Panc1 (cell line): Measurements from ENCODE around the gene KRTAP5-2. TPM values are rescaled to one million over a fixed set of nuclear protein-coding genes. Genes with fewer than 3 reads are reported as not detected.

Experiments used
- ATAC-seq: fragments of 200-7000 bp; cut with Tn5 transposase; 2 replicates; pipeline ENCODE4 v1.9.1; 2020; ENCODE audit warnings: mild to moderate bottlenecking, moderate library complexity
- BruUV-seq: library from RNA; stranded (reverse); fragments of 400-500 nt; replicated peaks from 2 replicates; lab custom pipeline; 2021; lab: Mats Ljungman, UMichigan
- CTCF ChIA-PET: fragments of 300-600 bp; sonication (Branson Sonifier 250); formaldehyde crosslinking; loops from one replicate; lab custom pipeline; 2022; ENCODE audit warnings: antibody characterized with exemption; lab: Charles Lee
- POLR2A ChIA-PET: fragments of 300-600 bp; sonication (Branson Sonifier 250); formaldehyde crosslinking; loops from one replicate; lab custom pipeline; 2022; ENCODE audit warnings: antibody characterized with exemption; lab: Charles Lee
- DNase-seq: peaks from one replicate; pipeline ENCODE4 v3.0.0-alpha.2; 2010; ENCODE audit warnings: low read depth, low spot score
- H3K27ac ChIP-seq: 2 replicates; pipeline ENCODE4 v1.5.1; 2011; ENCODE audit warnings: mild to moderate bottlenecking, low read length, inconsistent platforms
- H3K27me3 ChIP-seq: fragments of 200-500 bp; sonication (Bioruptor generic); 2 replicates; pipeline ENCODE4 v1.6.0; 2014; ENCODE audit warnings: low read length, inconsistent platforms; ENCODE audit not compliant: control insufficient read depth, insufficient read depth
- H3K36me3 ChIP-seq: fragments of 200-500 bp; sonication (Bioruptor generic); 2 replicates; pipeline ENCODE4 v1.5.1; 2014; ENCODE audit warnings: inconsistent platforms, mild to moderate bottlenecking, low read length, moderate library complexity; ENCODE audit not compliant: control insufficient read depth, insufficient read depth
- H3K4me1 ChIP-seq: 2 replicates; pipeline ENCODE4 v1.5.1; 2011; ENCODE audit warnings: inconsistent platforms, mild to moderate bottlenecking, low read length, moderate library complexity; ENCODE audit not compliant: control insufficient read depth, insufficient read depth
- H3K4me3 ChIP-seq, 2 experiments: 2 replicates each; pipeline ENCODE4 v1.5.1; 2011 to 2012; ENCODE audit warnings: low read depth in 2 of 2, low read length in 2 of 2, mild to moderate bottlenecking in 2 of 2, inconsistent platforms in 1 of 2, moderate library complexity in 1 of 2
- H3K9me3 ChIP-seq: fragments of 200-500 bp; sonication (Bioruptor generic); 2 replicates; pipeline ENCODE4 v1.5.1; 2014; ENCODE audit warnings: low read depth, mild to moderate bottlenecking, inconsistent platforms, low read length, moderate library complexity; ENCODE audit not compliant: control insufficient read depth, insufficient read depth
- POLR2AphosphoS5 ChIP-seq: IDR thresholded peaks from 2 replicates; pipeline ENCODE4 v1.6.1; 2012; ENCODE audit warnings: mild to moderate bottlenecking, low read depth, low read length, moderate library complexity
- SIN3A ChIP-seq: IDR thresholded peaks from 2 replicates; pipeline ENCODE4 v1.6.1; 2012; ENCODE audit warnings: low read depth, mild to moderate bottlenecking, low read length, moderate library complexity, borderline replicate concordance; ENCODE audit not compliant: insufficient read depth
- TCF7L2 ChIP-seq: IDR thresholded peaks from 2 replicates; pipeline ENCODE4 v1.6.1; 2011; ENCODE audit warnings: mild to moderate bottlenecking, low read depth, low read length, inconsistent platforms
- in situ Hi-C: cut with HindIII; loops from 2 replicates; pipeline ENCODE4 v1.10.0; 2016; ENCODE audit warnings: low sequenced_read_pairs, low pct_unique_long_range_greater_than_20kb
- intact Hi-C: fragments of 100-400 bp; cut with micrococcal nuclease; formaldehyde crosslinking; loops from one replicate; pipeline ENCODE4 v1.10.0; 2022; ENCODE audit not compliant: unreplicated experiment
- total RNA-seq: library from RNA; stranded (reverse); gene quantifications from one replicate; pipeline ENCODE4 v1.2.1, GENCODE V29; 2021; ENCODE audit not compliant: unreplicated experiment
- TF ChIP-seq, protein P1 (sequence below): fragments of 450-650 bp; IDR thresholded peaks from 2 replicates; pipeline ENCODE4 v1.5.1; 2017; ENCODE audit warnings: mild to moderate bottlenecking
- TF ChIP-seq, protein P2 (sequence below), 2 experiments: IDR thresholded peaks; 2 replicates each; pipeline ENCODE4 v1.6.1; 2011 to 2012; ENCODE audit warnings: low read depth in 2 of 2, control low read depth in 1 of 2, low read length in 1 of 2, mild to moderate bottlenecking in 1 of 2, moderate library complexity in 1 of 2; ENCODE audit not compliant: insufficient read depth in 1 of 2

Gene KRTAP5-2
- total RNA-seq, 1 experiment from 2014 or later: not detected

DNA sequence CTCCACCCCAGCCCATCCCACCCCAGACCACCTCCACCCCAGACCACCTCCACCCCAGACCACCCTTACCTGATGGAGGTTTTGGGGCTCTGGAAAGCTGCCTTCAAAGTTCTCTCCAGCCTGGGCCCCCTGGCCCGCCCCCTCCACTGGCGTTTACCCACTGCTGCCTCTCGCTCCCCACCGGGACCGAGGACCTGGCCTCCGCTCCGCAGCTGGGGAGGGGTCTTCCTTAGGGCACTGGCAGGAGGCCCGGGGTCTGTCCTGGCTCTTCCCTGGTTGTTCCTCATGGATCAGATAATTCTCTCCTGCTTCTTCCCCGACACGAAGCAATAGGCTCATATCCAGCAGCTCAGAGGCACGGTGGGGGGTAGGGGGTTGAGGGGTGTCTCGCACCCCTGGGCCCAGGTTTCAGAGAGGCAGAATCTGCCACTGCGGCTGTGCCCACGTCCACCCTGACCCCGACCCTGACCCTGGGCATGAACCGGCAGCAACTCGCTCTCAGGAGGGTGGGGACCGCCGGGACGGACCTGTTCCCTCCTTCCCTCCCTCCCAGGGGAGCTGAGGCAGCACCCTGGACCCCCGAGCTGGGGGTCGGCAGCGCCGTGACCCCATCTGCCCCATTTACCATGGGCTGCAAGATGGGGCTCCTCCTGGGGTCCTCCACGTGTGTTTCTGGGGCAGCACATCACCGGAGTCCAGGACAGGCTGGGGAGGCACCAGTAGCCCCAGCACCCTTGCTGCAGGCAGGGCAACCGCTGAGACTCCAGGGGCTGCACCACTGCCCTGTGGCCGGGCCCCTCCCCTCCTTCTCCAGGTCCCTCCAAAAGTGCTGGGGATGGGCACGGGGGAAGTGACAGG lies 44.4 kb upstream of the KRTAP5-2 start:
- no peak overlapping the region for H3K27ac ChIP-seq
- BruUV-seq: no TSS peak
- ChIA-PET CTCF (no interaction called here), POLR2A (no interaction called here)
- no peak for DNase-seq
- no peaks in the 10 kb centered on the region for H3K36me3 ChIP-seq
- no peaks in the 10 kb centered on the region; the same call in 1 of the 2 replicates for H3K27me3 ChIP-seq
- no peak for ATAC-seq
- H3K4me1 ChIP-seq: no peaks in the 10 kb centered on the region
- no peak for TF ChIP-seq POLR2AphosphoS5
- TF ChIP-seq, protein P1, sequence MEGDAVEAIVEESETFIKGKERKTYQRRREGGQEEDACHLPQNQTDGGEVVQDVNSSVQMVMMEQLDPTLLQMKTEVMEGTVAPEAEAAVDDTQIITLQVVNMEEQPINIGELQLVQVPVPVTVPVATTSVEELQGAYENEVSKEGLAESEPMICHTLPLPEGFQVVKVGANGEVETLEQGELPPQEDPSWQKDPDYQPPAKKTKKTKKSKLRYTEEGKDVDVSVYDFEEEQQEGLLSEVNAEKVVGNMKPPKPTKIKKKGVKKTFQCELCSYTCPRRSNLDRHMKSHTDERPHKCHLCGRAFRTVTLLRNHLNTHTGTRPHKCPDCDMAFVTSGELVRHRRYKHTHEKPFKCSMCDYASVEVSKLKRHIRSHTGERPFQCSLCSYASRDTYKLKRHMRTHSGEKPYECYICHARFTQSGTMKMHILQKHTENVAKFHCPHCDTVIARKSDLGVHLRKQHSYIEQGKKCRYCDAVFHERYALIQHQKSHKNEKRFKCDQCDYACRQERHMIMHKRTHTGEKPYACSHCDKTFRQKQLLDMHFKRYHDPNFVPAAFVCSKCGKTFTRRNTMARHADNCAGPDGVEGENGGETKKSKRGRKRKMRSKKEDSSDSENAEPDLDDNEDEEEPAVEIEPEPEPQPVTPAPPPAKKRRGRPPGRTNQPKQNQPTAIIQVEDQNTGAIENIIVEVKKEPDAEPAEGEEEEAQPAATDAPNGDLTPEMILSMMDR: no peak
- no peak for TF ChIP-seq SIN3A
- TF ChIP-seq, protein P2, sequence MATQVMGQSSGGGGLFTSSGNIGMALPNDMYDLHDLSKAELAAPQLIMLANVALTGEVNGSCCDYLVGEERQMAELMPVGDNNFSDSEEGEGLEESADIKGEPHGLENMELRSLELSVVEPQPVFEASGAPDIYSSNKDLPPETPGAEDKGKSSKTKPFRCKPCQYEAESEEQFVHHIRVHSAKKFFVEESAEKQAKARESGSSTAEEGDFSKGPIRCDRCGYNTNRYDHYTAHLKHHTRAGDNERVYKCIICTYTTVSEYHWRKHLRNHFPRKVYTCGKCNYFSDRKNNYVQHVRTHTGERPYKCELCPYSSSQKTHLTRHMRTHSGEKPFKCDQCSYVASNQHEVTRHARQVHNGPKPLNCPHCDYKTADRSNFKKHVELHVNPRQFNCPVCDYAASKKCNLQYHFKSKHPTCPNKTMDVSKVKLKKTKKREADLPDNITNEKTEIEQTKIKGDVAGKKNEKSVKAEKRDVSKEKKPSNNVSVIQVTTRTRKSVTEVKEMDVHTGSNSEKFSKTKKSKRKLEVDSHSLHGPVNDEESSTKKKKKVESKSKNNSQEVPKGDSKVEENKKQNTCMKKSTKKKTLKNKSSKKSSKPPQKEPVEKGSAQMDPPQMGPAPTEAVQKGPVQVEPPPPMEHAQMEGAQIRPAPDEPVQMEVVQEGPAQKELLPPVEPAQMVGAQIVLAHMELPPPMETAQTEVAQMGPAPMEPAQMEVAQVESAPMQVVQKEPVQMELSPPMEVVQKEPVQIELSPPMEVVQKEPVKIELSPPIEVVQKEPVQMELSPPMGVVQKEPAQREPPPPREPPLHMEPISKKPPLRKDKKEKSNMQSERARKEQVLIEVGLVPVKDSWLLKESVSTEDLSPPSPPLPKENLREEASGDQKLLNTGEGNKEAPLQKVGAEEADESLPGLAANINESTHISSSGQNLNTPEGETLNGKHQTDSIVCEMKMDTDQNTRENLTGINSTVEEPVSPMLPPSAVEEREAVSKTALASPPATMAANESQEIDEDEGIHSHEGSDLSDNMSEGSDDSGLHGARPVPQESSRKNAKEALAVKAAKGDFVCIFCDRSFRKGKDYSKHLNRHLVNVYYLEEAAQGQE (IDR thresholded peaks at IDR 0.05; ENCODE audit: insufficient read depth in 1 of 2, low read depth in 2 of 2, low read length in 1 of 2): no peak
- no peak for TF ChIP-seq TCF7L2
- no peaks in the 10 kb centered on the region for H3K9me3 ChIP-seq
- in situ Hi-C loops (no loop called here), intact Hi-C loops (no loop called here)
- H3K4me3 ChIP-seq: no peak overlapping the region

DNA sequence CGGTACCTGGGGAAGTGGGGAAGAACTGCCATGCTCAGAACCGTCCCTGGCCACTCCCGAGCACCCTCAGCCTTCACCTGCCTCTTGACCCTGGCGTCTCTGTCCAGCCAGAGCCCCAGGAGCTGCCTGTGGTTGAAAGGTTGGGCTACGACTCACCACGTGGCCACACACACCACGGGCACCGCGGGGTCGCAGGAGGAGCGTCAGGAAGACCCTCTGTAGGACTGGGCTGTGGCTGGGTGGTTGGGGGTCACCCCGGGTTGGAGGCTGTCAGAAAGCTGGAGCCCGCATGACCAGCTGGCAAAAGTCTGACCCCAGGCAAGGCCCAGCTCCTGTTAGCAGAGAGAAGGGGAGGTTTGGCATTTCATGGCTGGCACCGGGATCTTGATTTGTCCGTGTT lies 43.0 kb upstream of the KRTAP5-2 start:
- Histone ChIP-seq H3K27me3 (peaks cover under 1% of the 10 kb centered on the region), H3K36me3 (no peaks in the 10 kb centered on the region), H3K4me3 (no peak overlapping the region), H3K9me3 (no peaks in the 10 kb centered on the region), H3K4me1 (no peaks in the 10 kb centered on the region), H3K27ac (no peak overlapping the region)
- intact Hi-C loops (no loop called here), in situ Hi-C loops (no loop called here)
- ChIA-PET CTCF (interaction anchor here (0.6 to 1.4 kb wide), 6 partner anchors 9 to 192 kb away, joined by 3 to 8 read pairs (median 5); partner anchors contain the start of gene KRTAP5-3), POLR2A (no interaction called here)
- DNase-seq (no peak), ATAC-seq (no peak)
- TF ChIP-seq, protein P2 (IDR thresholded peaks at IDR 0.05; ENCODE audit: insufficient read depth in 1 of 2, low read depth in 2 of 2, low read length in 1 of 2): no peak
- TF ChIP-seq TCF7L2: no peak
- TF ChIP-seq, protein P1: no peak
- no TSS peak for BruUV-seq
